ENCODE data around the gene WDR17. TPM values are rescaled to one million over a fixed set of nuclear protein-coding genes. Genes with fewer than 3 reads are reported as not detected.
"Not testable (repeated sequence)": the region's sequence is repeated elsewhere in the genome, so short reads cannot be mapped to it uniquely, and the experiment has no call there.

Gene WDR17
- total RNA-seq, 1 donor from 2014 or later: 2.1 TPM

- H3K27ac Mint-ChIP-seq; intact Hi-C loops (cut with micrococcal nuclease); H3K9me3 Mint-ChIP-seq; H3K4me3 Mint-ChIP-seq; DNase-seq; H3K27me3 Mint-ChIP-seq; H3K36me3 Mint-ChIP-seq (ENCODE audit: low read depth); H3K4me1 Mint-ChIP-seq: not testable (repeated sequence)
These were observed 146.7 kb downstream of the WDR17 start for GRCh38 chr4:176212351-176212750.

GRCh38 chr4:176217510-176217909 is 151.9 kb downstream of the WDR17 start:
- H3K27ac Mint-ChIP-seq: no peak overlapping the region
- H3K4me3 Mint-ChIP-seq: no peak overlapping the region
- H3K27me3 Mint-ChIP-seq: peaks cover 2% of the 10 kb centered on the region
- H3K4me1 Mint-ChIP-seq: no peaks in the 10 kb centered on the region
- no peaks in the 10 kb centered on the region for H3K9me3 Mint-ChIP-seq
- no peak for DNase-seq
- no peaks in the 10 kb centered on the region for H3K36me3 Mint-ChIP-seq (ENCODE audit: low read depth)
- intact Hi-C loops (cut with micrococcal nuclease): no loop called here

DNA sequence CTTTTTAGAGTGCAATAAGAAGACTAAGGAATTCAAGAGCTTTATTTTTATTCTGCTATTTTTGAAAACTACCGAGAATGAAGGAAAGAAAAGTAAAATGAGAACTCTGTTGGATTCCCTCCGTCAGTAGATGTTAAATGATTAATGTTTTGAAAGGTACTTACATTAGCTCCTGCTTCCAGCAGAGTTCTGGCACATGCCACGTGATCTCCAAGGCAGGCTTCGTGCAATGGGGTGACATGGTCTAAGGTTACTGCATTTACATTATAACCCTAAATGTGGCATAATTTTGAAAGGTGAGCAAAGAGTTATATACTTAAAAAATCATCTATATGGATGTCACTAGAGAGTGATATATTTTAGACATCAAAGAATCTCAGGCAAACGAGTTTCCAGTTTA is 156.5 kb downstream of the WDR17 start:
- no peak for DNase-seq
- Mint-ChIP-seq H3K27me3 (no peaks in the 10 kb centered on the region), H3K9me3 (no peaks in the 10 kb centered on the region), H3K4me3 (no peak overlapping the region), H3K4me1 (no peaks in the 10 kb centered on the region), H3K36me3 (ENCODE audit: low read depth) (no peaks in the 10 kb centered on the region), H3K27ac (no peak overlapping the region)
- intact Hi-C loops (cut with micrococcal nuclease): no loop called here

GRCh38 chr4:176223561-176223960 is 157.9 kb downstream of the WDR17 start:
- no peaks in the 10 kb centered on the region for H3K27me3 Mint-ChIP-seq
- intact Hi-C loops (cut with micrococcal nuclease): no loop called here
- no peak overlapping the region for H3K4me3 Mint-ChIP-seq
- H3K36me3 Mint-ChIP-seq (ENCODE audit: low read depth): no peaks in the 10 kb centered on the region
- H3K9me3 Mint-ChIP-seq: no peaks in the 10 kb centered on the region
- no peak overlapping the region for H3K27ac Mint-ChIP-seq
- DNase-seq: no peak
- no peaks in the 10 kb centered on the region for H3K4me1 Mint-ChIP-seq

- H3K4me3 Mint-ChIP-seq: no peak overlapping the region
- H3K27ac Mint-ChIP-seq: no peak overlapping the region
- H3K36me3 Mint-ChIP-seq (ENCODE audit: low read depth): no peaks in the 10 kb centered on the region
- no peaks in the 10 kb centered on the region for H3K4me1 Mint-ChIP-seq
- intact Hi-C loops (cut with micrococcal nuclease): no loop called here
- no peaks in the 10 kb centered on the region for H3K9me3 Mint-ChIP-seq
- H3K27me3 Mint-ChIP-seq: no peaks in the 10 kb centered on the region
- DNase-seq: no peak
These were observed 161.1 kb downstream of the WDR17 start for GRCh38 chr4:176226736-176227135.

DNA sequence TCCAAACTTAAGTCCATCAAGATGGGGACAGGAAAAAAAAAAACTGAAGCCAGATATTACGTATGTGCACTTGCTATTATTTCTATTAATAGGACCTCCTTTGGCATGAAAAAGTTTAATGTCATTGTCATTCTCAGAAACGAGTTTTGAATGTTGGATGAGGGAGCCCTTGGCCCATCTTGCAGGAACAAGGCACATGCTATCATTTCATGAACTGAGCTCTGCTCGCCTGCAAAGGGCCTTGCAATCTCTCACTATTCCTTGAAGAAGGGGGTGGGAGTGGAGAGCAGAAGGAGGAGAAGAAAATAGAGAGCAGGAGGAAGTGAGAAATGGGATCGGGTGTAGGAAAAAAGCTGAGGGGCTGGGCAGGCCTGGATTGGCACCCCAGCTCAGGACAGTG is 164.0 kb downstream of the WDR17 start:
- Mint-ChIP-seq H3K27me3 (no peaks in the 10 kb centered on the region), H3K4me1 (no peaks in the 10 kb centered on the region), H3K9me3 (no peaks in the 10 kb centered on the region), H3K36me3 (ENCODE audit: low read depth) (no peaks in the 10 kb centered on the region), H3K27ac (no peak overlapping the region), H3K4me3 (no peak overlapping the region)
- DNase-seq: no peak
- intact Hi-C loops (cut with micrococcal nuclease): no loop called here

Other genes with a start within 250 kb of the WDR17 start
- gene SPATA4, start 129.7 kb downstream of the WDR17 start, total RNA-seq: 0.12 TPM in 1 of 2 replicates, not detected in the other
- not detected in 2 replicates for gene ASB5, start 203.4 kb downstream of the WDR17 start, total RNA-seq